HFF-Myc (cell line): Measurements from ENCODE around the gene ZNF606.

Source experiments
- DNase-seq: peaks from one replicate; pipeline ENCODE4 v3.0.0-alpha.2; 2011; ENCODE audit warnings: low read depth; ENCODE audit errors: extremely low read depth
- H3K4me3 ChIP-seq: replicated peaks from 2 replicates; pipeline ENCODE4 v1.5.1; 2011; ENCODE audit warnings: low read depth, mild to moderate bottlenecking, control low read depth, low read length
- TF ChIP-seq, protein P1 (sequence below): IDR thresholded peaks from 2 replicates; pipeline ENCODE4 v1.5.1; 2012; ENCODE audit warnings: mild to moderate bottlenecking, low read depth, low read length, control low read depth; ENCODE audit errors: missing control alignments

The ZNF606 gene

DNA sequence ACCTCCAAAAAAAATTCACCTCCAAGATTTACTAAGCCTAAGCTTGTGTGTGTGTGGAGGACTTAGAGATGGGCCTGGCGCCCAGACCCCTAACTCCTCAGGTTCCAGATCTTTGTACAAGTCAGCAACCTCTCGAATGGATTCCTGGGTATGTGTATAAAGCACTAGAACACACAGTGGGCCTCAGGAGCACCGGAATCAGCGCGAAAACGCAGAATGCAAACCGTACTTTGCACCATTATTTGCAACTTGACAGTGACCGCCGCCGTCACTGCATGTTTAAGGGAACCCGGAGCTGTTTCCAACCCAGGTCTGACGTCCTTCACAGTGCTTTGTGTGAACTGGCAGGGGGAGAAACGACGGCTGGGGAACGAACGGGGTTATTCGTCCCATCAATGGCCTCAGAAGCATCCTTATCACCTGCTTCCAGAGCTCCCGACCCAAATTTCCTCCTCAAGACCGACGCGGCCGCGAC is 688 bp downstream of the ZNF606 start:
- TF ChIP-seq, protein P1, sequence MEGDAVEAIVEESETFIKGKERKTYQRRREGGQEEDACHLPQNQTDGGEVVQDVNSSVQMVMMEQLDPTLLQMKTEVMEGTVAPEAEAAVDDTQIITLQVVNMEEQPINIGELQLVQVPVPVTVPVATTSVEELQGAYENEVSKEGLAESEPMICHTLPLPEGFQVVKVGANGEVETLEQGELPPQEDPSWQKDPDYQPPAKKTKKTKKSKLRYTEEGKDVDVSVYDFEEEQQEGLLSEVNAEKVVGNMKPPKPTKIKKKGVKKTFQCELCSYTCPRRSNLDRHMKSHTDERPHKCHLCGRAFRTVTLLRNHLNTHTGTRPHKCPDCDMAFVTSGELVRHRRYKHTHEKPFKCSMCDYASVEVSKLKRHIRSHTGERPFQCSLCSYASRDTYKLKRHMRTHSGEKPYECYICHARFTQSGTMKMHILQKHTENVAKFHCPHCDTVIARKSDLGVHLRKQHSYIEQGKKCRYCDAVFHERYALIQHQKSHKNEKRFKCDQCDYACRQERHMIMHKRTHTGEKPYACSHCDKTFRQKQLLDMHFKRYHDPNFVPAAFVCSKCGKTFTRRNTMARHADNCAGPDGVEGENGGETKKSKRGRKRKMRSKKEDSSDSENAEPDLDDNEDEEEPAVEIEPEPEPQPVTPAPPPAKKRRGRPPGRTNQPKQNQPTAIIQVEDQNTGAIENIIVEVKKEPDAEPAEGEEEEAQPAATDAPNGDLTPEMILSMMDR, result no peak
- no peak for DNase-seq

DNA sequence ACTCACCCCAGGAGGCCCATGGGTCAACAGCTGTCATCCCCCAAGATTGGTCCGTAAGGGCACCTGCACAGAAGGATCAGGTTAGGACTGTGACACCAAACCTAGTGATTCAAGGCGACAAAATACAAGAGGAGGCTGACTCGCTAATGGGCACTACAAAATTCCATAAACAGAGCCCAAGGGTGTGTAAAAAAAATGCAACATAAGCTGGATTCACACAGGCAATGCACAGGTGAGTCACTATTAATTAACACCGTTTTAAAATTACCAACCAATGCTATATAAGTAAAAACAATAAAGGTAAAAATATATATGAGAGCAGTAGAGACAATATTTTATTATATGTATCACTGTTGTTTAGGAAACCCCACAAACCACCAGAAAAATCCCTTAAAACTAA is 1.9 kb downstream of the ZNF606 start:
- H3K4me3 ChIP-seq, result no peak overlapping the region
- no peak for DNase-seq
- TF ChIP-seq, protein P1, result no peak

More for the DNA sequence above, 688 bp downstream of the ZNF606 start:
- H3K4me3 ChIP-seq, result peak overlapping the region; percentile 75

DNA sequence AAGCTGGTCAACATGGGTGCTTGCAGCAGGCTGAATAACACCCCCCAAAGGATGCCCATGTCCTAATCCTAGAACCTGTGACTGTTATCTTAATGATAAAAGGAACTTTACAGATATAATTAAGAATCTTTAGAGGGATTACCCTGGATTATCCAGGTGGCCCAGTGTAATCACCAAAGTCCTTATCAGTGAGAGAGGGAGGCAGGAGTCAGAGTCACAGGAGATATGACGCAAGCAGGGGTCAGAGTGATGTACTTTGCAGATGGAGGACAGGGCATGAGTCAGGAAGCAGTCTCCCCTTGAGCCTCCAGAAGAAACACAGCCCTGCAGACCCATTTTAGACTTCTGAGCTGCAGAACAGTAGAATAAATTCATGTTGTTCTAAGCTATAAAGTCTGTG is 9.8 kb downstream of the ZNF606 start:
- TF ChIP-seq, protein P1, result no peak
- no peak overlapping the region for H3K4me3 ChIP-seq
- no peak for DNase-seq

DNA sequence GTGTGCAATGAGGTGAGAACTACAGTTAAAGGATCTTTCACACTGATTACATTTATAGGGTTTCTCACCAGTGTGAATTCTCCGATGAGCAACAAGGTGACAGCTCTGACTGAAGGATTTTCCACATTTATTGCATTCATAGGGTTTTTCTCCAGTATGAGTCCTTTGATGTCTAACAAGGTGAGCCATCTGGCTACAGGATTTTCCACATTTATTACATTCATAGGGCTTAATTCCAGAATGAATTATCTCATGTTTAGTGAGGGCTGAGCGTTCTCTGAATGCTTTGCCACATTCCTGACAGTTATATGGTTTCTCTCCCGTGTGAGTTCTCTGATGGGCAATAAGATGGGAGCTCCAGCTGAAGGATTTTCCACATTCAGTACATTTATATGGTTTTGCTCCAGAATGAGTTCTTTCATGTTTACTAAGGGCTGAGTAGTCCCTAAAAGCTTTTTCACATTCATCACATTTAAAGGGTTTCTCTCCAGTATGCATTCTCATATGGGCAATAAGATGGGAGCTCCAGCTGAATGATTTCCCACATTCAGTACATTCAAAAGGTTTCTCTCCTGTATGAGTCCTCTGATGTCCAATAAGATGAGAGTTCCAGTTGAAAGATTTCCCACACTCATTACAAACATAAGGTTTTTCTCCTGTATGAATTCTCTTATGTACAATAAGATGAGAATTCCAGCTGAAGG is 23.9 kb downstream of the ZNF606 start:
- no peak for DNase-seq
- no peak overlapping the region for H3K4me3 ChIP-seq

DNA sequence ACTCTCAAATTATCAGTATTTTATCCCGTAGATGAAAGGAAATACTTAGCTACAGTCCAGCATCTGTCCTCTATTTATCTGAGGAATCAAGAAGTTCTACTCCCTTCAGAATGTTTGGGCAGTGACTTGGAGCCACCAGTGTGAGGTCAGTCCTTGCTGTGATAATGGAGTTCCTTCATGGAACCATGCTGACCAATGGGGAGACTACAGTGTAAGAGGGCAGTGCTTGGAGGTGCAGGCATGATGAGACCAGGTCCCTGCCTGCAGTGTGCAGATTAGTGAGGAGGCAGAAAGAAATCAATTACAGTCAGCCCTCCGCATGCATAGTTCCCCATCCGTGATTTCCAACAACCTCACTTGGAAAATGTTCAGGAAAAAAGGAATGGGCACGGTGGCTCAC is 28.2 kb downstream of the ZNF606 start, which contains the start of gene C19orf18:
Gene C19orf18 (minus strand): TSS at position 101 of the 400 bp plus-strand sequence. CDS start 102 bp downstream, outside the sequence.
- H3K4me3 ChIP-seq, result no peak within 1 kb of the TSS
- TF ChIP-seq, protein P1, result no peak

More for the DNA sequence above, 23.9 kb downstream of the ZNF606 start:
- TF ChIP-seq, protein P1, result no peak

DNA sequence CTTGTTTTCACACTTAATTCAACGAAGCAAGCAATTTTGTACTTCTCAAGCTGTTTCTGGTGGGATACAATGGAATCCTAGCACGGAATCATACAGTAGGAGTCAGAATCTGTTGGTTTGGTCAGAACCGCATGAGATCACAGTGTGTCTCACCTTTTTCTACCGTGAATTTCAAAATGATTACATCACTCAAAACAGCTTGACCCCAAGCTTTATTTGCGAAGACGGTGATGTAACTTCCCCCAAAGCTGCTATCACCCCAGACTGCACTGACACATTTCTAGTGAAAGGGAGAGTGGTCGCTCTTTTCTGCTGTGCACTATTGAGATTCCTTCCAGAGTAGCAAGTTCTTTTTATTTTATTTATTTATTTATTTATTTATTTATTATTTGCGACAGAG is 37.9 kb downstream of the ZNF606 start:
- DNase-seq, result no peak
- no peak overlapping the region for H3K4me3 ChIP-seq
- TF ChIP-seq, protein P1, result no peak

More for the DNA sequence above, 28.2 kb downstream of the ZNF606 start, which contains the start of gene C19orf18:
- no peak for DNase-seq
